IPS-11a (cell line): ENCODE data around the gene ATL3.
"Not testable (repeated sequence)": the region's sequence is repeated elsewhere in the genome, so short reads cannot be mapped to it uniquely, and the experiment has no call there.

ENCODE experiments used
- H3K4me3 ChIP-seq: one replicate; pipeline ENCODE4 v1.5.1; 2013; ENCODE audit warnings: low read depth, low read length, control low read depth

Gene ATL3

GRCh38 chr11:63595296-63595695 is 75.9 kb downstream of the ATL3 start:
- no peak overlapping the region for H3K4me3 ChIP-seq

DNA sequence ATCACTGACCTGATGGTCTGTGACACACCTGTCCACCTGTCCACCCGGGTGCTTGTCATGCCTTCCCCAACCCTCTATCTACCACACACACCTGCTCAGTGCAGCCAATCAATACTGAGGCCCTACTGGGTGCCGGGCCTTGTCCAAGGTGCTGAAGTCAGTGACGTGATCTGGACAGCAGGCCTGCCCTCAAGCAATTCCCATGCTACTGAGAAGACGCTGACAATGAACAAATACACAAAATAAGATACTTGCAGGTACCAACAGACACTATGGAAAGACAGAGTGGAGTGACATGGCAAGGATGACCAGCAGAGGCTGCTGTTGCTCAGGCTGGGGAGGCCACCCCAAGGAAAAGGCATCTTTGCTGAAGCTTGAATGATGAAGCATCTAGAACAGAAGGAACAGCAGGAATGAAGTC is 78.2 kb downstream of the ATL3 start:
- no peak overlapping the region for H3K4me3 ChIP-seq

DNA sequence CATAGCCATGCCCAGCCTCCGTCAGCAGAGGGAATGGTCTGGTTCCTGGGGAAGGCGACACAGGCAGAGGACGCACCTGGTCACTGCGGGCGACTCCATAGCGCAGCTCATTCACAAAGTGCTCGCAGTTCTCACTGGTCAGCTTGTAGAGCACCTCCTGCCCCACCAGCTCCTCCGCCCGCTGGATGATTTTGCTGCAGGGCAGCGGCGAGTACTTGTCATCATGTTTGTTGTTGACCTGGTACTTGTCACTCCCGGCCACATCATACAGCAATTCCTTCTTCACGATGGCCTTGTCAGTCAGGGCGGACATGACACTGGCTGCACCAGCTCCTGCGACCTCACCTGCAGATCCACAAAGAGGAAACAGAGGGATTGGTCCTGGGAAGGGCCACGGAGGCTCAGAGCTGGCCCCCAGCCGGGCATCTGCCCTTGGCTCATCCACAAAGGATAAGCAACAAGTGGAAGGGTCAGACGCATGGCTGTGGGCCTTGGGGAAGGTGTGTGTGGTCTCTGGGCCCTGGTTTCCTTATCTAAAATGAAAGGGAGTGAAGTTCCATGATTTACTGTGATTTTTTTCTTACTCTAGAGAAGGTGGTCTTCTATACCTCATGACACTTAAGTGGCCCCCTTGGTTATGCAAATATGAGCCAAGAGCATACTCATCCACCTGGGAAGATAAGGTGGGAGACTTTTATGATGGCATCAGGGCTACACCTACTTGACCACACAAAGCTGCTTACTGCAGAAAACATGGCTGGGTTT is 81.0 kb downstream of the ATL3 start:
- no peak overlapping the region for H3K4me3 ChIP-seq

DNA sequence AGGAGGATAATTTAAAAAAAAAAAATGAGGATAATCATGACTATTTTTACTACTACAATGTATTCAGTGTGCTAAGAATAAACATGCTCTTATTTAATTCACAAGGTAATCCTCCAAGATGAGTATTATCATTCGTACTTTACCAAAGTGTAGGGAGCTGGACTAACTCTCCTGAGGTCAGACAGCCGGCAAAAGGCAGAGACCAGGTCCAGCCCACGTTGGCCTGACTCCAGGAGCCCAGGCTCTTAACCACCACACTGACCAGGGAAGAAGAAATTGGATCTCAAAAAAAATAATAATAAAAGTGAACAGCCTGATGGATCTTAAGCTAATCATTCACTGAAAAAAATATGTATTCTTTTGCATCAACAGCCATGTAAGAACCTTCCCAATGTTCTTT is 82.2 kb downstream of the ATL3 start:
- no peak overlapping the region for H3K4me3 ChIP-seq

DNA sequence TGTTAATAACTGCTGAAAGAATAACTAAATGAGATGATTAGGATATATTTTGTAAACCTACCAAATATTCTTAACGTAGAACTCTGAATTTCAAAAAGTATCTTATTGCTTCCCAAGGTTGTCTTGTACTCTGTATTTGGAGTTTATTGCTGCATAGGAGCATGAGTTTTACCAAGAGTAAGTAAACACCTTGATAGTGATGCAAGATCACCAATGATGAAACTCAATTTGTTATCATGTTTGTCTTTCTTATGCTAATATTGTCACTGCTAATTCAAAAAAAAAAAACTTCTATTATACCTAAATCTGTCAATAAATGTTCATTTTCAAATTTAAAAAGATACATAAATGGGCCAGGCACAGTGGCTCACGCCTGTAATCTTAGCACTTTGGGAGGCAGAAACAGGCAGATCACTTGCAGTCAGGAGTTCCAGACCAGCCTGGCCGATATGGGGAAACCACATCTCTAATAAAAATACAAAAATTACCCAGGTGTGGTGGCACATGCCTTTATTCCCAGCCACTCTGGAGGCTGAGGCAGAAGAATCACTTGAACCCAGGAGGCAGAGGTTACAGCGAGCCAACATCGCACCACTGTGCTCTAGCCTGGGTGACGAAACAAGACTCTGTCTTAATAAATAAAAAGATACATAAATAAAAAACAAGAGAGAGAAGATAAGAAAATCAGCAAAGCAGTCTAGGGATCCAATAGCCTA is 84.6 kb downstream of the ATL3 start:
- H3K4me3 ChIP-seq, result no peak overlapping the region

DNA sequence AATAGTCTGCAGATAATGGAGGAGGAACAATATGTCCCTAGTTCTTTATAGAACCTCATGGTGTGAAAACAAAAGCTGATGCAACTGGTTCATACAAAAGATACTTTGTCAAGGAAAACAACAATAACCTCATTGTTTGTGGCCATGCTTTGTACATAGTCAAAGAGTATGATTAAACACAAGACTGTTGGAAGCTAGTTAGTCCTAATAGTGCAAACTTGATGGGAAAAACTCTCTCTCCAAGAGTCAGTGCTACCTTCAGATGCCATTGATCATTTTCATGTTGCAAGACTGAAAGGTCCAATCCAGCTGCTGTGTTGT is 87.9 kb downstream of the ATL3 start:
- H3K4me3 ChIP-seq, result no peak overlapping the region

GRCh38 chr11:63581224-63581623 is 90.0 kb downstream of the ATL3 start:
- H3K4me3 ChIP-seq, result not testable (repeated sequence)

- H3K4me3 ChIP-seq, result not testable (repeated sequence)
Observed at GRCh38 chr11:63578882-63579281, 92.3 kb downstream of the ATL3 start.

DNA sequence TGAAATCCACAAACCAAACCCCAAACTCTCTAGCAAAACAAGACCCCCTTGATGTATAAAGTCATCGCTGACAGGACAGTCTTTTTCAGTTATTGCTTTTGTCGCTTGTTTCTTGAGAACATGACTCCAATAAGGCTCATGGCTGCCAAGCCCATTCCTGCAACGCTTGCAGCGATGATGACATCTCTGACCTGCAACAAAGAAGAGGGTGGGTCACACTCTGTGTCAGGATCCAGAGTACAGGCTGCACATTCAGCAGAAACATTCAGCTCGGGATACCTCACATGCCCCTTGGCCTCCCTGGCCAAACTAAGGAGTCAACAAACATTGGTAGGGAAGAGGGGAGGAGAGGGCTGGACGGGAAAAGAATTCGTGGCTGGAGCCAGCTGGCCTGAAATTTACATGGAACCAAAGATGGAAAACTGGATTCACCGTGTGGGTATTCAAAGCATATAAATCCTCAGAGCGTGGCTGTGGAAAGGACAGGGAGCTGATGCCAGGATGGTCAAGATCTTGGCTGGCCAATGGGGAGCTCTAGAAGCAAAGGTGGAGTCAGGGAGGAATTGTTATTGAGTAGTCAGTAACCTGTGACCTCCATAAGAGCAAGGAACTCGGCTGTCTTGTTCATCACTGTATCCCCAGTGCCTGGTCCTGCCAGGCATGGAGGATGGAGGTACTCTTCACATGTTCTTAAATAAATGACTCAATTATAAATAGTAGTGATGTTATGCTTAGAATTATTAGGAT is 96.1 kb downstream of the ATL3 start:
- no peak overlapping the region for H3K4me3 ChIP-seq
